ENCODE results near the gene VCPKMT.
A peak's percentile ranks its signal among the peaks of the same experiment; 100 is the strongest.
"Not testable (repeated sequence)": the region's sequence is repeated elsewhere in the genome, so short reads cannot be mapped to it uniquely, and the experiment has no call there.

VCPKMT gene

GRCh38 chr14:50092006-50092555, 24.3 kb downstream of the VCPKMT start:
- no peak for DNase-seq (ENCODE audit: low spot score)

- no peak for DNase-seq (ENCODE audit: low spot score)
Observed at GRCh38 chr14:50091240-50091913, 25.0 kb downstream of the VCPKMT start.

GRCh38 chr14:50089208-50089607, 27.2 kb downstream of the VCPKMT start:
- DNase-seq (ENCODE audit: low spot score), result no peak

GRCh38 chr14:50088731-50089130, 27.6 kb downstream of the VCPKMT start:
- DNase-seq (ENCODE audit: low spot score), result no peak

GRCh38 chr14:50088117-50088515, 28.3 kb downstream of the VCPKMT start:
- DNase-seq (ENCODE audit: low spot score), result no peak

GRCh38 chr14:50087341-50088116, 28.8 kb downstream of the VCPKMT start:
- DNase-seq (ENCODE audit: low spot score), result no peak

GRCh38 chr14:50086321-50086711, 30.1 kb downstream of the VCPKMT start:
- no peak for DNase-seq (ENCODE audit: low spot score)

GRCh38 chr14:50085570-50086320, 30.6 kb downstream of the VCPKMT start:
- peak; percentile 80 for DNase-seq (ENCODE audit: low spot score)

- no peak for DNase-seq (ENCODE audit: low spot score)
Observed at GRCh38 chr14:50084666-50085065, 31.7 kb downstream of the VCPKMT start.

GRCh38 chr14:50083467-50084337, 32.7 kb downstream of the VCPKMT start:
- DNase-seq (ENCODE audit: low spot score), result no peak

GRCh38 chr14:50082784-50083466, 33.4 kb downstream of the VCPKMT start:
- no peak for DNase-seq (ENCODE audit: low spot score)

- DNase-seq (ENCODE audit: low spot score), result no peak
Observed at GRCh38 chr14:50082308-50082742, 34.0 kb downstream of the VCPKMT start.

- not testable (repeated sequence) for DNase-seq (ENCODE audit: low spot score)
Observed at GRCh38 chr14:50079103-50079502, 37.3 kb downstream of the VCPKMT start.

- DNase-seq (ENCODE audit: low spot score), result not testable (repeated sequence)
Observed at GRCh38 chr14:50073663-50074062, 42.7 kb downstream of the VCPKMT start.

- no peak for DNase-seq (ENCODE audit: low spot score)
Observed at GRCh38 chr14:50072395-50072794, 44.0 kb downstream of the VCPKMT start.

GRCh38 chr14:50070840-50071548, 45.4 kb downstream of the VCPKMT start:
- DNase-seq (ENCODE audit: low spot score), result no peak

GRCh38 chr14:50070230-50070629, 46.1 kb downstream of the VCPKMT start:
- DNase-seq (ENCODE audit: low spot score), result no peak

- no peak for DNase-seq (ENCODE audit: low spot score)
Observed at GRCh38 chr14:50069325-50069724, 47.0 kb downstream of the VCPKMT start.

- no peak for DNase-seq (ENCODE audit: low spot score)
Observed at GRCh38 chr14:50068496-50068895, 47.9 kb downstream of the VCPKMT start.
